HG03139 (cell line): ENCODE measurements around the gene ZFP62.
"Not testable (repeated sequence)": the region's sequence is repeated elsewhere in the genome, so short reads cannot be mapped to it uniquely, and the experiment has no call there.

ENCODE experiments used
- ATAC-seq: cut with Tn5 transposase; IDR thresholded peaks from one replicate; pipeline ENCODE4 v1.9.1; 2021; ENCODE audit not compliant: unreplicated experiment

The ZFP62 gene

DNA sequence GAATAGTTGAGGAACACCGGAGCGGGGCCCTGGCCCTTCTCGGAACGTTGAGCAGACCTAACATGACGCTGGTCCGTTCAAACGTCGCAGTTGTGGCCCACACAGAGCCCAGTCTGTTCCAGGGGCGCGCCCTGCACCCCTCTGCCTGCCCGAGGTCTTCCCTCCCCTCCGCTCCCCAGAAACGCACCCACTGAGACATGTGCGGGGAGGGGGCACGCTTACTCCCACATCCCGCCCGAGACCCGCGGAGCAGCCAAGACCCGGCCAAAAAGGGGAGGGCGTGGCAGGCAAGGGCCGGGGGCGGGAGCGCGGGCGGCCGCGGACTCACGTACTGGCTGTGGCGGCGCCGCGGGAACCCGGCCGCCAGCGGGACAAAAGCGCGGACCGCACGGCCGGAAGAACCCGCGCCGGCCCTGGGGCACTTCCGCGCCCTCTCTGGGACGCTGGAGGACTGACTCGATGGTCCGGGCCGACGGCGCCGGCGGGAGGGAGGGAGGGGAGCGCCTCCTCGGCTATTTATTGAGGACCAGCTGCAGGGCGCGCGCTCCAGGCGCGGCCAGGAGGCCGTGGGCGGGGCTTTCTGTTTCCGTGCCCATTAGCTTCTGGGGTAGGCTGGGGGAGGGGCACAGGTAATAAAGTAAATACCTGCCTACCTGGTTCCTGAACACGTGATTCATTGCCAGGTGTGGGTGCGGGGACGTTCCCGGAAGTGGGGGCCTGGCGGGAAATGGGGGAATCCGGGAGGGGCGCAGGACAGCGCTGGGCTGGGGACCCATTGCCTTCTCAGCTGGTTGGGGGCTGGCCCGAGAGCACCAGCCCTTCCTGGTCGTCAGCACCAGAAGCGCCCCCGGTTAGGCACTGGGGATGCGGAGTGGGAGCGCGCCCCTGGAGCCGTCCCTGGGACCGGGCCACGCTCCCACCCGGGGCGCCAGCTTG, at the start of gene ZFP62:
Gene ZFP62 (minus strand): TSS at position 390 of the 936 bp plus-strand sequence. CDS start 57 bp downstream, at position 333.
- ATAC-seq = peak; percentile 84

DNA sequence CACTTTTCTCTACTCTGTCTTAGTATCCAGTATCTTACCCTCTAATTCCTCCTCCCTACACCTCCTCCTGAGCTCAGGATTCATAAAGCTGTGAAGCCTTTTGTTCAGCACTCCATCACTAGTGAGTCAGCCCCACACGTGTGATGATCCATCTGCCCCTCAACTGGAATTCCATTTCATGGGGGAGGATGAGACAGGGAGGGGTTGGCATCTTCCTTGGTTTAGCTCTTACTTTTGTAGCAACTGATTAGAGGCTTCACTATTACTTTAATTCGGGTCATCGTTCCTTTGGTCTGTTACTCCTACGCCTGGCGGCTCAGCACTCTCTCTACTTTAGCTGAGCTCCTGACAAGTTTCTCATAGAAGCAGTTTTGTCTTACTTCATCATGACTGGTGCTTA, 49.7 kb upstream of the ZFP62 start:
- ATAC-seq = no peak

DNA sequence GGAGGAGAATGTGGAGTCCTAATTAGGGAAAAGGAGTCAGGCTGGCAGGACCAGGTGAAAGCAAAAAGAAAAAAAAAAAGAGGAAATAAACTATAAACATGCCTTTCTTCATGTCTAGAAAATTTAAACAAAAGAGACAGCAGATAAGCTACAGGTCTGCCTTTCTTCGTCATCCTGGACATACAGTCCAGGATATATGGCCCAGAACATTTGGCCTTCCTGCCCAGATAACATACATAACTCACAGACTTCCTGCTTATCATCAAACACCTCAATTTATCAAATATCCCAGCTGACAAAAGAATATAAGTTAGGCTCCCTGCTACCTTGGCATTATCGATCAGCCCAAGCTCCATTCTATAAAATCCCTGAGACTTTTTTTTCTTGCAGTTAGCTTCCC, 49.1 kb upstream of the ZFP62 start:
- ATAC-seq = no peak

DNA sequence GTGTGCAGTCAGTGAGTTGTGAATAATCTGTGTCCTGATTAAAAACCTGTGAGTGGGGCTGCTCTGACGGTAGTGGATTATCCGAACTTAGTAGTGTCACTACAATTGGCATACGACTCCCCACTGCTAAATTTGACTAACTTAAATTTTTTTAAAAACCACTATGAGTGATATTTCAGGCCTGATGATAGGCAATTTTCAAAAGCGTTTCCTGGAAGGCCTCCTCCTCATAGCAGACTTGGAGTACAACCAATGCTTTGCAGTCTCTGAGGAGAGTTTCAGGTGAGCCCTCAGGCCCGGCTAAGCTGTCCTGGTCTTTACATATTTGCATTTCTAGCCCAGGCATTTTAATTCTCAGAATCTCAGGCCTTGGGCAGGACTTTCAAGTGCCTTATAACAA, 48.7 kb upstream of the ZFP62 start:
- ATAC-seq = no peak

DNA sequence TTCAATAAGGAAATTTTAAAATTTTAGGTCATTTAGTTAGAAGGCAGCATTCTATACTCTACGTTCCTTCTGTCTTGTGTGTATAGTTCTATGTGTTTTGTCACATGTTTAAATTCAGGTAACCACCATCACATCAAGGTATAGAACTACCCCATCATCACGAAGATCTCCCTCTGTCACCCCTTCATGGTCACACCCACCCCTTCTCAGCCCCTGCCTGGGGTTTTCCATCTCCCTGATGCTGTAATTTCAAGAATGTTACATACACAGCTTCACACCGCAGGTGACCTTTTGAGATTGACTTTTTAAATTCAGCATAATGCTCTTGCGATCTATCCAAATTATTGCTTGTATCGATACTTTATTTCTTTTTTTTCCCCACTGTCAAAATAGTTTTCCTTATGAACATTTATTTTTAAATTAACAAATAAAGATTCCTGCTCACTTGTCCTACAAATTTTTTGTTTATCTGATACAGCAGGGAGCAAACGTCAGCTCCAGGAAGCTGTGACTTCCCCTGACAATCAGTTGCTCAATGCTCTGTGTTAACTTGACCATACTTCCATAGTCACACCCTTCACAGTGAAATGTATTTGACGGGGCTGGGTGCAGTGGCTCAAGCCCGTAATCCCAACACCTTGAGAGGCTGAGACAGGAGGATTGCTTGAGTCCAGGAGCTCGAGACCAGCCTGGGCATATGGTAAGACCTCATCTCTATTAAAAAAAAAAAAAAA, 48.1 kb upstream of the ZFP62 start:
- ATAC-seq = no peak

DNA sequence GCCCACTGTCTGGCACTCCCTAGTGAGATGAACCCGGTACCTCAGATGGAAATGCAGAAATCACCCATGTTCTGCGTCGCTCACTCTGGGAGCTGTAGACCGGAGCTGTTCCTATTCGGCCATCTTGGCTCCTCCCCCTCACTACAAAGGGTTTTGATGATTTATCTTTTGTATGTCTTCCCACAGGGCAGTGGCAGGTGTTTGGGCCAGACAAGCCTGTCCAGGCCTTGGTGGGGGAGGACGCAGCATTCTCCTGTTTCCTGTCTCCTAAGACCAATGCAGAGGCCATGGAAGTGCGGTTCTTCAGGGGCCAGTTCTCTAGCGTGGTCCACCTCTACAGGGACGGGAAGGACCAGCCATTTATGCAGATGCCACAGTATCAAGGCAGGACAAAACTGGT, 47.3 kb upstream of the ZFP62 start:
- ATAC-seq = no peak

DNA sequence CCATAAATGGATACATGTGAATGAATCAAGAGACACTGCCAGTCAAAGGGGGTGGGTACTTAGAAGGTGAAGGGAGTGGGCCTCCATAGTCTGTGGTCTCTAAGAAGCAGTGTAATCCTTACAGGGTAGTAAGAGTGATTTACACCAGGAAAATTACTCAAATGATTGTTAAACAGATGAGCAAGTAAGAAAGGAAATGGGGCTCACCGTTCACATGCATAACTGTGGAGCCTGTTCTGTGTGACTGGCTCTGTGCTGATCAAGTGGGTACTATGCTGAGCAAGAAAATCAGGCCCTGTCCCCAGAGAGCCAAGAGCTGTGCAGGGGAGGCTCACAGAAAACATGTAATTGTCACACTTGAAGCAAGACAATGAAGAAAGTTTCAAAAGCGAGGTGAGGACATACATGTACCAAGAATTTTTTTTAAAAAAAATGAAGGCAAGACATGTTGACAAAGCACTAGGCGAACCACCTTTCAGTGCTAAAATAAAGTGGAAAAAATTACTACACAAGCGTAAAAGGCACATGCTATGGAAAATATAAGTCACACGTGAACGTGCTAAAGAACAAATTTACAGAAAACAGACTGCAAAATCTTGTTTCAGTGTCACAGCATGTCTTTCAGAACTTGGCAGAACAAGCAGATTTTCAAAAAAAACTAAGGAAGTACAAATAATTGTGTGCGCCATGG, 40.4 kb upstream of the ZFP62 start:
- no peak for ATAC-seq

DNA sequence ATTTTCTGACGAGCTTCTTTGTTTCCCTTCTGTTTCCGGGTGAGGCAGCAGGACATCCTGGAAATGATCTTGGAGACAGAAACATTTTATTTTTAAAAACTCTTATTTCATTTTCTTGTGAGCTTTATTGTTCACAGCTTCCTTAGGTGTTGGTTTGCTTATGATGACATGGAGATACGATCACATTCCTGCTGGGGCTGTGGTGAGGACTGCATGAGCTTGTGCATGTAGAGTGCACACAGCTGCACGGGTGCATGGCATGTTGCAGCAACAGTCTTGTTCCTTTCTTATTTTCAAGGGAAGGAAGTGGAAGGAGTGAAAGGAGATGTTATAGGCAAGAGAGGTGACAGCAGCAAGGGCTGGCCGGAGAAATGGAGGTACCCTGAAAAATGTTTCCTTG, 39.1 kb upstream of the ZFP62 start:
- ATAC-seq = no peak

DNA sequence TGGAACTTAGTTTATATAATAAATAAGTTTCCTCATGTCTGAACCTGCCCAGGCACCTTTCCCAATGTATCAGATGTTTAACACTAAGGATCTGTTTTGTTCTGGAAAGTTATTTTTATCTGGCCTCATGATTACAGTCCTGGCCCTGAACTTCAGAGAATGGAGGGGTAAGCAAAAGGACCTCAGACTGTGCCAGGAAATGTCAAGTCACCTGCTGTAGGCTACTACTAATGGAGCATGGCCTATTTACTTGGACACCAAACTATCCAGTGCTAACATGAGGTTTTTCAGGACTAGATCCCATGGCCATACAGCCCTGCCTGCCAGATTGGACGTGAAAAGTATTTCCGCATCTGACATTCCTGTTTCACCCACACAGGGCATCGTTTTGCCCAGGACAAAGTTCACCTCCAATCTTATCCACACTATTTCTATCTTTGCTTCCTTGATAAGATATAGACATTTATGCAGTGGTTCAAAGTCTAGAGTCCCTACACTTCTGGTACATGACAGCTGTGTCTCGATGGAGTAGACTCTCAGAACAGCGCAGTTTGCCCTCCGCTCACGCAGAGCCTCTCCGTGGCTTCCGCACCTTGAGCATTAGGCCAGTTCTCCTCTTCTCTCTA, 37.7 kb upstream of the ZFP62 start, which contains the start of gene BTNL8:
Gene BTNL8 (plus strand): TSS at position 539 of the 626 bp plus-strand sequence. CDS start 152 bp downstream, outside the sequence.
- ATAC-seq = no peak

DNA sequence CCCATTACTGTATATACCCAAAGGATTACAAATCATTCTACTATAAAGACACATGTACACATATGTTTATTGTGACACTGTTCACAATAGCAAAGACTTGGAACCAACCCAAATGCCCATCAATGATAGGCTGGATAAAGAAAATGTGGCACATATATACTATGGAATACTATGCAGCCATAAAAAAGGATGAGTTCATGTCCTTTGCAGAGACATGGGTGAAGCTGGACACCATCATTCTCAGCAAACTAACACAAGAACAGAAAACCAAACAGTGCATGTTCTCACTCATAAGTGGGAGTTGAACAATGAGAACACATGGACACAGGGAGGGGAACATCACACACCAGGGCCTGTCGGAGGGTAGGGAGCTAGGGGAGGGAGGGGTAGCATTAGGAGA, 34.3 kb upstream of the ZFP62 start:
- not testable (repeated sequence) for ATAC-seq

DNA sequence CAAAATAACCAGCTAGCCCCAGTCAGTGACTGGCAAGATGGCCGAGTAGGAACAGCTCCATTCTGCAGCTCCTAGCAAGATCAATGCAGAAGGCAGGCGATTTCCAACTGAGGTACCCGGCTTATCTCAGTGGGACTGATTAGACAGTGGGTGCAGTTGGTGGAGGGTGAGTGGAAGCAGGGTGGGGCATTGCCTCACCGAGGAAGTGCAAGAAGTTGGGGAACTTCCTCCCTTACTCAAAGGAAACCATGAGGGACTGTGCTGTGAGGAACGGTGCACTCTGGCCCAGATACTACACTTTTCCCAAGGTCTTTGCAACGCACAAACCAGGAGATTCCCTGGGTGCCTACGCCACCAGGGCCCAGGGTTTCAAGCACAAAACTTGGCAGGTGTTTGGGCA, 28.3 kb upstream of the ZFP62 start:
- ATAC-seq = no peak

DNA sequence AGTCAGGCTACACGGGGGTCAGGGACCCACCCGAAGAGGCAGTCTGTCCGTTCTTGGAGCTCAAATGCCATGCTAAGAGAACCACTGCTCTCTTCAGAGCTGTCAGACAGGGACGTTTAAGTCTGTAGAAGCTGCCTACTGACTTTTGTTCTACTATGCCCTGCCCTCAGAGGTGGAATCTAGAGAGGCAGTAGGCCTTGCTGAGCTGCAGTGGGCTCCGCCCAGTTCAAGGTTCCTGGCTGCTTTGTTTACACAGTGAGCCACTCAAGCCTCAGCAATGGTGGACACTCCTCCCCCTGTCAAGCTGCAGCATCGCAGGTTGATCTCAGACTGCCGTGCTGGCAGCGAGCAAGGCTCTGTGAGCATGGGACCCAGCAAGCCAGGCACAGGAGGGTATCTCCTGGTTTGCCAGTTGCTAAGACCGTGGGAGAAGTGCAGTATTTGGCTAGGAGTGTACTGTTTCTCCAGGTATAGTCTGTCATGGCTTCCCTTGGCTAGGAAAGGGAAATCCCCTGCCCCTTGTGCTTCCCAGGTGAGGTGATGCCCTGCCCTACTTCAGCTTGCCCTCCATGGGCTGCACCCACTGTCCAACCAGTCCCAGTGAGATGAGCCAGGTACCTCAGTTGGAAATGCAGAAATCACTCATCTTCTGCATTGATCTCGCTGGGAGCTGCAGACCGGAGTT, 24.9 kb upstream of the ZFP62 start:
- not testable (repeated sequence) for ATAC-seq

DNA sequence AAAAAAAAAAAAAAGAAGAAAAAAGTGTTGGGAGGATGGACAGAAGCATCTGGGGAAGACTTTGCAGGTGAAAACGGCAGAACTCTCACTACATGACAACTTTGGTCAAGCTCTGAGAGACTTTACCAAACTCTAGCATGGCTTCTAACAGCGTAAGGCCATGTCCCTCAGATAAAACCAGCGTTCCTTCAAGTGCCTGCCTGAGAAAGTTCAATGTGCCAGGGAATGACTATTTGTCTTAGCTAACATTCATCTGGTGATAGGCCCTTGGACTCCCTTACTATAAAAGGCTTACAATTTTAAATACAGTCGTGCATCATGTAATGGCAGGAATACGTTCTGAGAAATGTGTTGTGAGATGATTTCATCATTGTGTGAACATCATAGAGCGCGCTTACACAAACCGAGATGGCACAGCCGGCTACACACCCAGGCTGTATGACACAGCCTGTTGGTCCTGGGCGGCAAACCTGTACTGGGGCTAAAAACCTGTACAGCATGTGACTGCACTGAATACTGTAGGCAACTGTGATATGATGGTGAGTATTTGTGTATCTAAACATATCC, 14.9 kb upstream of the ZFP62 start:
- no peak for ATAC-seq

DNA sequence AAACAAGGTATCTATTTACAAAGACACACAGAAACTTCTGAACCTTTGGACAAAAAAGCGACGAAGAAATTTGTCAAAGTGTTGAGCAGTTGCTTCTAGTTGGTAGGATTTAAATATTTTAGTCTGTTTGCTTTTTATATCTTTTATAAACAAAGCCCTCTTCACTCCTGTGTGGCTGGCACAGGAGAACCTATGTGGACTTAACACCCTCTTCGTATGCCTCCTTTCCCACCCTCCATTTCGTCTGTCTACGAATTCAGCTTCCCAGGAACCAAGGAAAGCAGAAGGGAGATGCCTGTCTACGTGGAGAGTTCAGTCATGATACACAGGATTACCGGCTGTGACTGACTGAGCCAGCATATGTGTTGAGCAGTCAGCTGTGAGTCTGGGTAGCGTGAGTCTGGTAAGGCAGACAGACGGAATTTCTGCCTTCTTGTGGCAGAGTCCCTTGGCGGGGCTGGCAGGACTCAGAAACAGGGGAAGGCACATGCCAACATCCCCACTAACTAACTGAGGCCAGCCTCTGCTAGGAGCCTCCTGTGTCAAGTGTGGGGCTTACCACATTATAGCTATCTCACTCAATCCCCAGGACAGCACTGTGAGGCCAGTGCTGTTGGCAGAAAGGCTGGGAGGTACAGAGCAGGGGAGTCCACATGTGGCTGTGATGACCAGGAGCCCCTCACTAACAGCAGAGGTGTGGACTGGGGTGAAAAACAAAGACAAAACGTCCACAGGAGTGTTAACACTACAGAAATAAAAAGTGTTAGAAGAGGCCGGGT, 13.9 kb upstream of the ZFP62 start:
- ATAC-seq = no peak

DNA sequence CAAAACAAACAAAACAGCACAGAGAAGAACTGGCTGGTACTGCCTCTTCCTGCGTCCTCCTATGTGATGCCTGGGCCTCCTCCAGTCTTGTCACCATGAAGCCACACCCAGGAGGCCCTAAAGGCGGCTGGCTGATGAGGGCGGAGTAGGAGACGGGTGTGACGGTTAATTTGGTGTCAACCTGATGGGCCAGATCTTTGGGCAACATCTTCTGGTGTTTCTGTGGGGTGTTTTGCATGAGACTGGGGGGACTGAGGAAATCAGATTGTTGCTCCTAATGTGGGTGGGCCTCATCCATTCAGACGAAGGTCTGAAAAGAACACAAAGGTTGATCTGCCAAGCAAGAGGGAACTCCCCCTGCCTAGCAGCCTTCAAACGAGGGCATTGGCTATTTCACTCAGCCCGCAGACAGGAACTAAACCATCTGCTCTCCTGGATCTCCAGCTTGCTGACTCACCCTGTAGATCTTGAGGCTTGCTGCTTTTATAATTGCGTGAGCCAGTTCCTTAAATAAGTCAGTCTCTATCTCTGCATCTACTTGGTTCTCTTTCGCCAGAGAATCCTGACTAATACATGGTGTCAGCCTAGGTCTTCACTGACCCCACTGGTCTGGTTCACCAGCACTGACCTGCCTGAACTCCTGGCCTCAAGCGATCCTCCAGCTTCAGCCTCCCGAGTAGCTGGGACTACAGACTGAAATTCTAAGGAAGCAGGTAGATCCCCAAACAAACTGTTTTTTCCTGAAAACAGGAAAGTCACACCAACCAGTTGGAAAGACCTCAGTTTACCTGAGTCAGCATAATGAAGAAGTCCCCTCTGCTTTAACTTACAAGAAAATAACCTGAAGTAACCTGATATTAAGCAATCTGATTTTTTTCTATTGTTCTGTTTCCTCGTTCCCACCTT, 12.8 kb upstream of the ZFP62 start:
- no peak for ATAC-seq

DNA sequence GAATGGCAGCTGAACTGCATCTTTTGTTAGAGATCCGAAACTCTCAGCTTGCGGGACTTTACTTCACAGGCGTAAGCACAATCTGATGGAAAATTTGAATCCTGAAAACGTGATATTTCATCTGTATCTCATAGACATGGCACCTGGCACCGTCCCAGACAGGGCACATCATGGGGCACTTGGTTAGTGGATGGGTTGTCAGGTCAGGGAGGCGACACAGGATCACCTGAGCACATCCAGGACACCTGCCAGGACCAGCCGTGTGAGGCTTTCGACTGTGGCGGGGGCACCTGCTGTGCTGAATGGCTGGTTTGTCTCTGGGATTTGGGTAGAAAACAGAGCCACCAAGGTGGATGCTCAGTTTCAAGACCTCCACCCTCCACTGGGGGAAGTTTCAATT, 11.3 kb upstream of the ZFP62 start:
- no peak for ATAC-seq

DNA sequence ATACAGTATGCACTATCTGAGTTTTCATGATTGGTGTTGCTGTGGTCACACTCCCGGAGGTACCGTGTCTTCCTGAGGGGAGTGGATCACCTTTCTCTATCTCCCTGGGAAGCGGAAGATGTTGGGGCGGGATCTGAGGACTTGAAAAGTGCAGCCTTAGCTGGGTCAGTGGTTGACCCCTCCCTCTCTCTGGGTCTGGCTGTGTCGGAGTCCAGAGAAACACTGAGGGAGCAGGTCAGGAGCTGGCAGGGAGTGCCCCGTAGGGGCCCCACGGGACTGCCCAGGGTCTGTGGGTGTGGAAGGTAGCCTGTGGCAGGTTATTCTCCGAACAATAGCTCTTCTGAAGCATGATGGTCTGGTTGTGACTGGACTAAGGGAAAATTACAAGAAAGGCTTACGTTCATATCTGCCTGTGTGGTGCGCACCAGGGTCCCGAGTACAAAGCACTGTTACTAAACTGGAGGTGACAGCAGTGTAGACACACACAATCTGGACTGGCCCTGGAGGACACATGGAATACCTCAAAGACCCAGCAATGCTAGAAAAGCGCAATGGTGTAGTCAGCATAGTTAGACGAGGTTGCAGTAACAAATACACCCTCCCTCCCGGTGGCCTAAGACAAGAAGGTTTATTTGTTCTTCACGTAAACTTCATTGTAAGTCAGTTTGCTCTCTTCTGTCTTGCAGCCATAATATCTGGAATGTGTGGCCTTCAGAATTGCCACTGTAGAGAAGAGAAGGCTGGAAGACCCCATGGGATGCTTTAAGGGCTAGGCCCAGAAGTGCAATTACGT, 9.4 kb upstream of the ZFP62 start:
- ATAC-seq = no peak
